ENCODE measurements around the gene TP63. TPM values are rescaled to one million over a fixed set of nuclear protein-coding genes. Genes with fewer than 3 reads are reported as not detected.

Gene TP63
- polyA plus RNA-seq, 2 of the 4 experiments (the other 2 are of a cell fraction) = 1.5 to 5.4 TPM

DNA sequence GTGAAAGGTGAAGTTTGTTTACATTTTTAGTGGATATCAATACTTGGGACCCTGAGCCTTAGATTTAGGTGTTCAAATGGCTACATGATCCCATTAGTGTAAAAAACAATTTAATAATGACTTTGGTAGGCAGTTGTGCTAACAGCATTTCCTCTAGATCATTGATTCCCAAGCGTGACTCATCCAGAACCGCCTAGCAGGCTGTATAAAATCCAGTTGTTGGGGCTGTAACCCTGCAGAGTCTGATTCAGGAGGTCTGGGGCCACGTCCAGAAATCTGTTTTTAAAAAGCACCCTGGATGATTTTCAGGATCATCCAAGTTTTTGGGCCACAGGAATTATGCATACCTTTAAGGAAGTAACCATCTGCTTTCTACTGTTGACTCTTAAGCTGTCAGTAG is 156.4 kb downstream of the TP63 start:
- FAIRE-seq (no peak), ATAC-seq (no peak), DNase-seq (ENCODE audit: low read depth in 1 of 2, low spot score in 1 of 2) (no peak)
- H3K4me1 ChIP-seq = no peaks in the 10 kb centered on the region
- TF ChIP-seq EHMT2 (IDR thresholded peaks at IDR 0.05; ENCODE audit: low read depth) (no peak), POLR2A (IDR thresholded peaks at IDR 0.05; ENCODE audit: low read length) (no peak), NFE2L2 (conservative IDR thresholded peaks at IDR 0.05; ENCODE audit: low read length) (no peak), FOSL2 (IDR thresholded peaks at IDR 0.05) (no peak), FOSL2 (CRISPR knock-in tag; IDR thresholded peaks at IDR 0.05) (no peak), CTCF (IDR thresholded peaks at IDR 0.05) (no peak), ZSCAN20 (CRISPR knock-in tag; IDR thresholded peaks at IDR 0.05) (no peak), ZFP36 (IDR thresholded peaks at IDR 0.05; ENCODE audit: borderline replicate concordance, partially characterized antibody) (no peak), HDAC2 (IDR thresholded peaks at IDR 0.05) (no peak), HOXB5 (CRISPR knock-in tag; IDR thresholded peaks at IDR 0.05) (no peak), NPAS2 (CRISPR knock-in tag; IDR thresholded peaks at IDR 0.05; ENCODE audit: borderline replicate concordance) (no peak), CEBPB (IDR thresholded peaks at IDR 0.05) (no peak), ZNF302 (CRISPR knock-in tag; IDR thresholded peaks at IDR 0.05) (no peak), NR3C1 (IDR thresholded peaks at IDR 0.05) (no peak), CBX2 (IDR thresholded peaks at IDR 0.05; ENCODE audit: borderline replicate concordance, low read depth) (no peak)
- TF ChIP-seq, protein P1, sequence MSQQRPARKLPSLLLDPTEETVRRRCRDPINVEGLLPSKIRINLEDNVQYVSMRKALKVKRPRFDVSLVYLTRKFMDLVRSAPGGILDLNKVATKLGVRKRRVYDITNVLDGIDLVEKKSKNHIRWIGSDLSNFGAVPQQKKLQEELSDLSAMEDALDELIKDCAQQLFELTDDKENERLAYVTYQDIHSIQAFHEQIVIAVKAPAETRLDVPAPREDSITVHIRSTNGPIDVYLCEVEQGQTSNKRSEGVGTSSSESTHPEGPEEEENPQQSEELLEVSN (IDR thresholded peaks at IDR 0.05; ENCODE audit: borderline replicate concordance, low read depth) = no peak
- POLR2A ChIA-PET = no interaction called here
- no peak overlapping the region for H3K4me3 ChIP-seq
- no peak overlapping the region for H3K27ac ChIP-seq
- WGBS (ENCODE audit: missing lambda C conversion rate) = 54% methylated on average over 3 of the region's 3 CpGs
- CTCF ChIA-PET = no interaction called here
- H3K4me2 ChIP-seq = no peak overlapping the region
- H3K9me3 ChIP-seq = no peaks in the 10 kb centered on the region

DNA sequence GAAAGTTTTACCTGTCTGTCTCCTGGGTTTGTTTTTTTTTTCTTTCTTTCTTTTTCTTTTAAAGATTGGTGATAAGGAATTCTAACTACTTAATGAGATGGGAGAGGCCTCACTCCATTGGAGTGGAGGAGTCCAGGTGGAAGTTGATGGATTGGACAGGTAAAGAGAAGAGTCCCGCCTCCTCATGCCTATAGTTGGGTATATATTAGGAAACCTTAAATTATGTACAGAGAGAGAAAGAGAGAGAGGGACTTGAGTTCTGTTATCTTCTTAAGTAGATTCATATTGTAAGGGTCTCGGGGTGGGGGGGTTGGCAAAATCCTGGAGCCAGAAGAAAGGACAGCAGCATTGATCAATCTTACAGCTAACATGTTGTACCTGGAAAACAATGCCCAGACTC is 158.2 kb downstream of the TP63 start:
- DNase-seq (ENCODE audit: low read depth in 1 of 2, low spot score in 1 of 2) (no peak), FAIRE-seq (no peak), ATAC-seq (no peak)
- H3K9me3 ChIP-seq = no peaks in the 10 kb centered on the region
- H3K4me2 ChIP-seq = no peak overlapping the region
- no peak for TF ChIP-seq MYC (IDR thresholded peaks at IDR 0.05; ENCODE audit: borderline replicate concordance, low read length)
- no peak for TF ChIP-seq MAZ (IDR thresholded peaks at IDR 0.05; ENCODE audit: borderline replicate concordance, low read depth, low read length)
- no peak for TF ChIP-seq BCL3 (IDR thresholded peaks at IDR 0.05)
- no peak for TF ChIP-seq ZSCAN20 (CRISPR knock-in tag; IDR thresholded peaks at IDR 0.05)
- no peak for TF ChIP-seq RFX5 (IDR thresholded peaks at IDR 0.05)
- no peak for TF ChIP-seq HOXB5 (CRISPR knock-in tag; IDR thresholded peaks at IDR 0.05)
- TF ChIP-seq CHD4 (IDR thresholded peaks at IDR 0.05; ENCODE audit: borderline replicate concordance) = no peak
- no peak for TF ChIP-seq ZFP36 (IDR thresholded peaks at IDR 0.05; ENCODE audit: borderline replicate concordance, partially characterized antibody)
- no peak for TF ChIP-seq RCOR1 (IDR thresholded peaks at IDR 0.05; ENCODE audit: low read depth, low read length)
- TF ChIP-seq KDM1A (IDR thresholded peaks at IDR 0.05; ENCODE audit: low read depth) = no peak
- TF ChIP-seq HEYL (CRISPR knock-in tag; IDR thresholded peaks at IDR 0.05) = no peak
- TF ChIP-seq SMC3 (IDR thresholded peaks at IDR 0.05) = no peak
- no peak for TF ChIP-seq PHF8 (IDR thresholded peaks at IDR 0.05; ENCODE audit: borderline replicate concordance, low read depth)
- TF ChIP-seq HMGXB4 (CRISPR knock-in tag; IDR thresholded peaks at IDR 0.05; ENCODE audit: borderline replicate concordance) = no peak
- no peak for TF ChIP-seq BHLHE40 (IDR thresholded peaks at IDR 0.05; ENCODE audit: low read depth, low read length)
- CTCF ChIA-PET = no interaction called here
- H3K27ac ChIP-seq = no peak overlapping the region
- WGBS (ENCODE audit: missing lambda C conversion rate) = 48% methylated on average over 2 of the region's 2 CpGs
- H3K4me3 ChIP-seq = no peak overlapping the region
- POLR2A ChIA-PET = no interaction called here
- no peaks in the 10 kb centered on the region for H3K4me1 ChIP-seq

All from A549 (cell line).